Activated T-cell treated with anti-CD3 and anti-CD28 coated beads for 1 hour (primary cell): Measurements from ENCODE around the gene CNOT2.

Experiments
- DNase-seq: peaks from one replicate; pipeline ENCODE4 v3.0.0-alpha.2; 2020; ENCODE audit warnings: low read depth

The CNOT2 gene

GRCh38 chr12:70252832-70253231, 9.6 kb downstream of the CNOT2 start:
- no peak for DNase-seq

GRCh38 chr12:70254225-70254624, 11.0 kb downstream of the CNOT2 start:
- no peak for DNase-seq

GRCh38 chr12:70254846-70255245, 11.6 kb downstream of the CNOT2 start:
- no peak for DNase-seq

- no peak for DNase-seq
Observed at GRCh38 chr12:70255311-70255710, 12.1 kb downstream of the CNOT2 start.

- no peak for DNase-seq
Observed at GRCh38 chr12:70258605-70259403, 15.6 kb downstream of the CNOT2 start.

- DNase-seq, result no peak
Observed at GRCh38 chr12:70260646-70261045, 17.4 kb downstream of the CNOT2 start.

- no peak for DNase-seq
Observed at GRCh38 chr12:70264067-70264867, 21.0 kb downstream of the CNOT2 start.

GRCh38 chr12:70265132-70265531, 21.9 kb downstream of the CNOT2 start:
- no peak for DNase-seq

- DNase-seq, result no peak
Observed at GRCh38 chr12:70267550-70267949, 24.3 kb downstream of the CNOT2 start.

GRCh38 chr12:70268972-70269371, 25.7 kb downstream of the CNOT2 start:
- DNase-seq, result no peak

GRCh38 chr12:70270108-70270507, 26.9 kb downstream of the CNOT2 start:
- no peak for DNase-seq

- DNase-seq, result no peak
Observed at GRCh38 chr12:70271025-70271424, 27.8 kb downstream of the CNOT2 start.

DNA sequence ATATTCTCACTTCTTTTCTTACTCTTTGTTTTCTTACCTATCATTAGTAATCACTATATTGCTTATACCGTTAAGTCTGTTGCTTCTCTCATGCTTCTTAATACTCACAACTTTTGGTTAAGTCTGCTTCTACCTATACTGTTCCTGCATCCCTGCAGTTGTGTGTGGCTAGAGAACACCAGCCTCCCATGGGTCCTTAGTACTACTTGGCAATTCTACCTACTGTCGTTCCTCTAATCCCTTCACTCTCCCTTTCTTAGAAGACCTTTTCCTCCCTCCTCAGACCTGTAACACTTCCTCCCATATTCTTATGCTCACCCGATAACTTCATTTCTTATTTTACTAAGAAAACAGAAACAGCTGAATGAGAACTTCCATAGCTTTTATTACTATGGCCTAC, 29.3 kb downstream of the CNOT2 start:
- no peak for DNase-seq

DNA sequence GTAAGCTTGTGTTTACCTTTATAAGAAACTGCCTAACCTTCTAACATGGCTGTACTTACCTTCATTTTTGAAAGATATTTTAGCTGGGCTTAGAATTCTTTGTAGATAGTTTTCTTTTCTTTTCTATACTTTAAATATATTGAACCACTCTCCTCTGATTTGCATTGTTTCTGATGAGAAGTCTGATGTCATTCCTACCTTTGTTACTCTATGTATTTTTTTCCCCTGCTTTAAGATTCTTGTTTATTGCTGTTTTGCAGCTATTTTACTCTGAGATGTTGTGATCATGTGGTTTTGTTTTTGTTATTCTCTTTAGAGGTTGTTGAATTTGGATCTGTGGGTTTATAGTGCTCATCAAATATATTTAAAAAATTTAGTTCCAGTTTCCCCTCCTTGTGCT, 31.8 kb downstream of the CNOT2 start:
- DNase-seq, result no peak

DNA sequence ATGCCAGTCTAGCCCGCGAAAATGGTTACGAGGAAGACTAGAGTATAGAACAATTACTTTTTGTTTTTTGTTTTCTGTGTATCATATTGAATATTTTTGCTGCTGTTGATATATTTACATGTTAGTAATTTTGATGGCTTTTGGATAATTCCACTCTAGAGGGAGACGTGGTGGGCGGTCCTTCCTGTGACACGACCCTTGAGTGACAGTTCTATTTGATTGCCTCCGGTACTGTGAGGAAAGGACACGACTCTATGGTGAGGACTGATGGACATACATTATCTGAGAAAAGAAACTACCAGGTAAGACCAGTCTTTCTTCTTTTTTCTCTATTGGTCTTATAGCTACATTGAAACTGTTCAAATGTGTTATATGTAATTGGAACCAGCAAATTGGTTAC, 34.7 kb downstream of the CNOT2 start:
- no peak for DNase-seq

DNA sequence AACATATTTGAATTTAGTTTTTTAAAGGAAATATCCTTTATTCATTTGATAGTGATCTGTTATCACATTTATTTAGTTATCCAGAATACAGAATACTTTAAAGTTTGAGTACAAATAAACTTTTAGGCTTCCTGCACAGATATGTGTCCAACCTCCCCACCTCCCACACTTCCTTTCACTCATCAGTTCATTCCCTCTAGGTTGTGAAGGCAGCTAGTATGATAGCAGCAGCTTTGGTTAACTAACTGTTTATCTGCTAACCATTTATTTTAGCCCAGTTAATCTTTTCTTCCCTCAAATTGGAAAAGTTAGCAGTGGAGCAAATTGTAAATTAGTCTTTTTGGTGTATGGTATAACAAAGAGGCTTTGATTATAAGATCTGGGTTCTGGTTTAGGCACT, 35.7 kb downstream of the CNOT2 start:
- no peak for DNase-seq

- DNase-seq, result no peak
Observed at GRCh38 chr12:70283232-70283631, 40.0 kb downstream of the CNOT2 start.

GRCh38 chr12:70288817-70289216, 45.6 kb downstream of the CNOT2 start:
- DNase-seq, result no peak

DNA sequence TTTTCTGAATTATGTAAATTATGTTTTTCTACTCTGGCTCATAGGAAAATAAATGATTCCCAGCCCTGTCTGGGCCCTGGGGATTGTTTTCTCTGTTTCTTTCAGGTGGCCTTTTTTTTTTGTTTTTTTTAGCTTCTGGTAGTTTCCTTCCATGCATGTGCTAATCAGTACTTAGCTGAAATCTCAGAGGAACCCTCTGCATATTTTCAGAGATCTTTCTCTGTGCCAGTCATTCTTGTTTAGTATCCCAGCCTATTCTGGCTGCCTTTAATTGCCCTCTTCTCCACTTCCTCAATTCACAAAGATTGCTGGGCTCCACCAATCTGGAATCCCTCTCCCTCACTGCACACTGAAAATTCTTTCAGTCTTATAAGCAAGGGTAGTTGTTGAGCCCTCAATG, 46.9 kb downstream of the CNOT2 start:
- no peak for DNase-seq

DNA sequence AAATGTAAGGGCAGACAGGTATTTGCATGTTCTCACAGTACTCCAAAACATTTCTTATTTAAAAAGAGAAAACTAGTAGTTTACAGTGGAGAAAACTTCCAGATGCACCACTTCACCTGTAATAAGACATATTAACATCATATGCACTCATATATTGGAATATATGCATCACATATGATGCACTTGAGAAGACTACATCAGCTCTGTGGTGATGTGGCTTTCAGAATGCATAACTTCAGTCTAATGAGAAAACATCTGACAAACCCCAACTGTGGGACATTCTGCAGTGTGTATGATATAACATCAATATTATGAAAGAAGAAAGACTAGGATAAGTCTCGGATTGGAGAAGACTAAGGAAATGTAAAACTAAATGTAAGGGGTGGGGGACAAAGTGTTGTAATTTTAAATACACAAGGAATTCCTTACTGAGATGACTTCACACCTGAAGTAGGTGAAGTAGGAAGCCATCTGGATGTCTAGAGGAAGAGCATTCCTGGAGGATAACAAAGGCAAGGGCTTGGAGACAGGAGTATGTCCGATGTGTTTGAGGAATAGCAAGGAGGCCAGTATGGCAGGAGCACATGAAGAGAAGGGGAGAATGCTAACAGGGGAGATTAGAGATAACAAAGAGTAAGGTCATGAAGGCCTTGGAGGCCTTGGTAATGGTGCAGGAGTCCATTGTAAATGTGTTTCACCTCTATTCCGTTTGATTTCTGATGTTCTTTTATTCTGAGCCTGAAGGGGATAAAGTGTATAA, 49.0 kb downstream of the CNOT2 start:
- DNase-seq, result no peak

DNA sequence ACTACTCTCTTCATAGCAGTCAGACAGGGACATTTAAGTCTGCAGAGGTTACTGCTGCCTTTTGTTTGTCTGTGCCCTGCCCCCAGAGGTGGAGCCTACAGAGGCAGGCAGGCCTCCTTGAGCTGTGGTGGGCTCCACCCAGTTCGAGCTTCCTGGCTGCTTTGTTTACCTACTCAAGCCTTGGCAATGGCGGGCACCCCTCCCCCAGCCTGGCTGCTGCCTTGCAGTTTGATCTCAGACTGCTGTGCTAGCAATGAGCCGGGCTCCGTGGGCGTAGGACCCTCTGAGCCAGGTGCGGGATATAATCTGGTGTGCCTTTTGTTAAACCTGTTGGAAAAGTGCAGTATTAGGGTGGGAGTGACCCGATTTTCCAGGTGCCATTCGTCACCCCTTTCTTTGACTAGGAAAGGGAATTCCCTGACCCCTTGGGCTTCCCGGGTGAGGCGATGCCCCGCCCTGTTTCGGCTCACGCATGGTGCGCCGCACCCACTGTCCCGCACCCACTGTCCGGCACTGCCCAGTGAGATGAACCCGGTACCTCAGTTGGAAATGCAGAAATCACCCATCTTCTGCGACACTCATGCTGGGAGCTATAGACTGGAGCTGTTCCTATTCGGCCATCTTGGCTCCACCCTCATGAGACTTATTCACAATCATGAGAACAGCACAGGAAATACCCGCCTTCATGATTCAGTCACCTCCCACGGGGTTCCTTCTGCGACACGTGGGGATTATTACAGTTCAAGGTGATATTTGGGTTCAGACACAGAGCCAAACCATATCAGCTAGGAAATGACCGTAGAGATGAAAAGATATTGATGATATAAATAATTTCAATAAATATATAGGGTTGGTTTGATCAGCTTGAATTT, 61.7 kb downstream of the CNOT2 start:
- DNase-seq, result peak; percentile 12

DNA sequence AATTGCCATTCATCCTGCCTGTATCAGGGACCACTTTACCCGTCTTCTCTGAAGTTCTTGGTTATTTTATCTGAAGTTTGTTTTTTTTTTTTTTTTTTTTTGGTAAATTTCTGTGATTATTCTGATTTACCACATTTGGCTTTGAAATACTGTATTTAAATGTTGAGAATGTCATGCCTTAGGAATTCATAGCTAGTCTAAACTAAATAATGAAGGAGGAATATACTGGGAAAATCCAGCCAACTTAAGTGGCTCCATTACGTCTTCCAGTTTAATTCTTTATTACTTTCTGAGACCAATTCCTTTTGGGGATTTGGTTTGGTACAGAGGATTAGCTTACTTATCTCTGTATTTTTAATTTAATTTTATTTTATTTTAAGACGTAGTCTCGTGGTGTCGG, 62.6 kb downstream of the CNOT2 start:
- no peak for DNase-seq
